AG09309 (cell line): ENCODE results near the gene GMFB.
"Not testable (repeated sequence)": the region's sequence is repeated elsewhere in the genome, so short reads cannot be mapped to it uniquely, and the experiment has no call there.

Source experiments
- DNase-seq: peaks from one replicate; pipeline ENCODE4 v3.0.0-alpha.2; 2010; ENCODE audit warnings: low read depth
- H3K4me3 ChIP-seq: 2 replicates; pipeline ENCODE4 v1.5.1; 2011; ENCODE audit warnings: mild to moderate bottlenecking, low read depth, low read length, moderate library complexity; ENCODE audit not compliant: control insufficient read depth
- TF ChIP-seq, protein P1 (sequence below): IDR thresholded peaks from 2 replicates; pipeline ENCODE4 v1.5.1; 2011; ENCODE audit warnings: mild to moderate bottlenecking, low read depth, low read length, inconsistent platforms; ENCODE audit not compliant: insufficient read depth, control insufficient read depth; ENCODE audit errors: missing control alignments

GMFB gene

DNA sequence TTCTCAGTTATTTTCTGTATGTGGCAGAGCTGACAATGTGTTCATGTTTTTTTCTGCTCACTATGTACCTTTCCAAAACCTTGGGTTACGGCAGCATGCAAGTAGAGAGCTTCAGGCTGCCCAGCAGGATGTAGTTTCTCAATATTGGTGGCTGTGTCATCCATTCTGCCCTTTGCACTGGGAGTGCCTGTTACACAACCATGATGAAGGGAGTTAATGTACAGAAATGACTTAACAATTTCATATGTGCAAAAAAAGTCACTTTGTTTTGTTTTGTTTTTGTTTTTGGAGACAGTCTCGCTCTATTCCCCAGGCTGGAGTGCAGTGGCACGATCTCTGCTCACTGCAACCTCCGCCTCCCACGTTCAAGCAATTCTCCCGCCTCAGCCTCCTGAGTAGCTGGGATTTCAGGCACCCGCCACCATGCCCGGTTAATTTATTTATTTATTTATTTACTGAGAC, 41.5 kb downstream of the GMFB start:
- no peak overlapping the region for H3K4me3 ChIP-seq
- DNase-seq, result no peak
- TF ChIP-seq, protein P1, sequence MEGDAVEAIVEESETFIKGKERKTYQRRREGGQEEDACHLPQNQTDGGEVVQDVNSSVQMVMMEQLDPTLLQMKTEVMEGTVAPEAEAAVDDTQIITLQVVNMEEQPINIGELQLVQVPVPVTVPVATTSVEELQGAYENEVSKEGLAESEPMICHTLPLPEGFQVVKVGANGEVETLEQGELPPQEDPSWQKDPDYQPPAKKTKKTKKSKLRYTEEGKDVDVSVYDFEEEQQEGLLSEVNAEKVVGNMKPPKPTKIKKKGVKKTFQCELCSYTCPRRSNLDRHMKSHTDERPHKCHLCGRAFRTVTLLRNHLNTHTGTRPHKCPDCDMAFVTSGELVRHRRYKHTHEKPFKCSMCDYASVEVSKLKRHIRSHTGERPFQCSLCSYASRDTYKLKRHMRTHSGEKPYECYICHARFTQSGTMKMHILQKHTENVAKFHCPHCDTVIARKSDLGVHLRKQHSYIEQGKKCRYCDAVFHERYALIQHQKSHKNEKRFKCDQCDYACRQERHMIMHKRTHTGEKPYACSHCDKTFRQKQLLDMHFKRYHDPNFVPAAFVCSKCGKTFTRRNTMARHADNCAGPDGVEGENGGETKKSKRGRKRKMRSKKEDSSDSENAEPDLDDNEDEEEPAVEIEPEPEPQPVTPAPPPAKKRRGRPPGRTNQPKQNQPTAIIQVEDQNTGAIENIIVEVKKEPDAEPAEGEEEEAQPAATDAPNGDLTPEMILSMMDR, result no peak

DNA sequence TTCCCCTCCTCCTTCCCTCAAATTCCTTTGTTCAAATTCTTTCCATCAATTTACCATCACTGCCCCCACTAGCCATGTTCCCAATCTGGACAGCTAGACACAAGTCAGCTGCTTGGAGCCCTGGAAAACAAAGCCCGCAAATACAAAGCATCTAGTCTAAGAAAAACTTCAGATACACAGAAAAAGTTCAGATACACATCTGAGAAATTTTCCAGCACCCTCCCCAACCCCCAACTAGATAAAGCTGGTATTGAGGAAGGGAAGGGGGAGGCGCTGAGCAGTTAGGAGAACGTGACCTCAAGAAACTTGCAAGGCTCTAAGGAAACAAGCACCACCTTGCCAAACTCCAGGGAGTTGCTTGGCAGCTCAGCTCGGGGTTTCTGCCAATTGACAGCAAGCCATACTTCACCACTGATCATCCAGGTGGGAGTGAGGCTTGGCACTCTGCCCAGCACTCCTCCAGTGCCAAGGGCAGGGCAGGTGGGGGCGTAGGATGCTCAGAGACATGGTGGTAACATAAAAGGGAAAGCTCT, 42.6 kb downstream of the GMFB start:
- no peak for DNase-seq
- H3K4me3 ChIP-seq, result no peak overlapping the region
- TF ChIP-seq, protein P1, result no peak

DNA sequence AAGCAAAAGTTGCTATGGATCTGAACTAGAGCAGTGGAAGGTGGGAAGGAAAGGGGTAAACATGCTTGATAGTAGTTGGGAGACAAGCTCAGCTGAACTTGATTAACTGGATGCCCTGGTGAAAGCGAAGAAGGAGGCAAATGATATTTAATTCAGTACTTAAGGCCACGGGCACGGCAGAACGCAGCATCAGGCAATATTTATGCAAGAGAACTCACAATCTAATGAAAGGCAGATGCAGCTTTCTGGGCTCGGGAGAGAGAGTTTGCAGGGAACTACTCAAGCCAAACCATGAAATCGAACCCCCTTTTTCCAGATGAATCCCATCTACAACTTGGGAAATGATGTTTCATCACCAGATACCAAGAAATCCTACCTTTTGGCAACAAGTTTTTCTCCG, 44.1 kb downstream of the GMFB start:
- TF ChIP-seq, protein P1, result no peak
- peak overlapping the region; percentile 19 for H3K4me3 ChIP-seq
- DNase-seq, result peak; percentile 61

DNA sequence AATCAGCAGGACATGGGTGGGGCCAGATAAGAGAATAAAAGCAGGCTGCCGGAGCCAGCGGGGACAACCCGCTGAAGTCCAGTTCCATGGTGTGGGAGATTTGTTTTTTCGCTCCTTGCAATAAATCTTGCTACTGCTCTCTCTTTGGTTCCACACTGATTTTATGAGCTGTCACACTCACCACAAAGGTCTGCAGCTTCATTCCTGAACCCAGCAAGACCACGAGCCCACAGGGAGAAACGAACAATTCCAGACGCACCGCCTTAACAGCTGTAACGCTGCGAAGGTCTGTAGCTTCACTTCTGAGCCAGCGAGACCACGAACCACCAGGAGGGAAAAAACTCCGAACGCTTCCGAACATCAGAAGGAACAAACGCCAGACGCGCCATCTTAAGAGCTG, 44.8 kb downstream of the GMFB start:
- TF ChIP-seq, protein P1, result no peak
- peak; percentile 75 for DNase-seq
- H3K4me3 ChIP-seq, result peak overlapping the region; percentile 19

DNA sequence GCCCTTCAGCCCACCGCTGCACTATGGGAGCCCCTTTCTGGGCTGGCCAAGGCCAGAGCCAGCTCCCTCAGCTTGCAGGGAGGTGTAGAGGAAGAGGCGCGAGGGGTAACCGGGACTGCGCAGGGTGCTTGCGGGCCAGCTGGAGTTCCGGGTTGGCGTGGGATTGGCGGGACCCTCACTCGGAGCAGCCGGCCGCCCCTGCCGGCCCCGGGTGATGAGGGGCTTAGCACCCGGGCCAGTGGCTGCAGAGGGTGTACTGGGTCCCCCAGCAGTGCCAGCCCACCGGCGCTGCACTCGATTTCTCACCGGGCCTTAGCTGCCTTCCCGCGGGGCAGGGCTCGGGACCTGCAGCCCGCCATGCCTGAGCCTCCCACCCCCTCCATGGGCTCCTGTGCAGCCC, 45.8 kb downstream of the GMFB start:
- DNase-seq, H3K4me3 ChIP-seq: not testable (repeated sequence)

DNA sequence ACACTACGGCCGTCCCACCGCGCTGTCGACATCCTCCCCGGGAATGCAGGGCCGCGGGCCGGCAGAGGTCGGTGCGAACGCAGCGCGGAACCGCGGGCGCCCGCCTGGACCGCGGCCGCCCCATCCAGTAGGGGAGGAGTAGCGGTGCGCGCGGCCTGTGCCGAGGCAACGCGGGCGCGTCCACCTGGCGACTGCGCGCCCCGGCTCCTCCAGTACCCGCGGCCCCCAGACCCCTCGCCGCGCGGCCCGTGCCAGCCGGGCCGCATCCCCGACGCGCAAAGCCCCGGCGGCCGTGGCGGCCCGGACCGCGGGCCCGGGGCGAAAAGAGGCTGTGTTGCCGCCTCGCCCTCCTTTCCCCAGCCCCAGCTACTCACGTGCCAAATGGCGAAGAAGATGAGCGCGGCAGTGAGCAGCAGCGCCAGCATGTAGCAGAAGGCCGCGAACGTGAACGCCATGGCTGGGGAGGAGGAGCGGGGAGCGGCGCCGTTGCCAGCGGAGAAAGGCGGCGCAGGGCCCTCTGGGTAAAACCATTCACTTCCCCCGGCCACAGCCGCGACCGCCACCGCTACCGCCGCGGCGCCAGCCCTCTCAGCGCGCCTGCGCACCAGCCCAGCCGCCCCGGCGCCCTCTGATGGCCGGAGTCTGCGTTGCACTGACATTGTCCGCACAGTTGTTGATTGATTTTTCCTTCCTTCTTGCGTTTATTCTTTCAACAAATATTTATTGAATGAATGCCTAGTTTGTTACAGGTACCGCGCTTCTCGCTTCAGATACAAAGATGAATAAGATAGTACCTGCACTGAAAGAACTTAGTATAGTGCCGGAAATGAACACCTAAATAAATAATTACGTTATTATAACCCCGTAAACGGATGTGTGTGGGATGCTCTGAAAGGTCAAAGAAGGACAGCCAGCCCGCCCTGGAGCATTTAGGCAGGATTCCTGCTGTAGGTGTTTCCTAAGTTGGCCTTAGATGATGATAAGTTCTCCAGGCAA, 47.6 kb downstream of the GMFB start, which contains the start of gene CNIH1:
TSS of gene CNIH1 (minus strand) at position 502 of the 996 bp plus-strand sequence. CDS start at position 455, 47 bp downstream.
- TF ChIP-seq, protein P1, result peak; percentile 70
- peak; percentile 70 for DNase-seq
- peak within 1 kb of the TSS; percentile 76 for H3K4me3 ChIP-seq

DNA sequence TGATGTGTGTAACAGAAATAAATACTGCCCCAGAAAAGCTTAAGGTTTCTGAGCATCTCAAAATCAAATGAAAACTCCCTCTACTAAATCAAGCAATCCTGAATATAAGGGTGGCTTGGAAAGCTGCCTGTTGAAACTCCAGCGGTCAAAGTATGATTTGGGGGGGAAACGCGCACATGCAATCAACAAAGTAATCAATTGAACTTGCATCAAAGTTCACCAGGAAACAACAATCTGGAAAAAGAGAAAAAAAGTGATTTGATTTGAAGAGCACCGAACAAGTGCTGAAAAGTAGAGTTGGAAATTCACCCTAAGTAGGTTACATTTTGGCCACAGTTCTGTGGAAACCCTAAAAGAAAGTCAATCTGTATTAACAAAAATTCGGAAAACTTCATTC, 48.3 kb downstream of the GMFB start:
- H3K4me3 ChIP-seq, result peak overlapping the region; percentile 76
- no peak for DNase-seq
- TF ChIP-seq, protein P1, result no peak
